Measurements from ENCODE around the gene IL20RA. TPM values are rescaled to one million over a fixed set of nuclear protein-coding genes. Genes with fewer than 3 reads are reported as not detected.

IL20RA gene
- polyA plus RNA-seq, 3 donors: not detected

DNA sequence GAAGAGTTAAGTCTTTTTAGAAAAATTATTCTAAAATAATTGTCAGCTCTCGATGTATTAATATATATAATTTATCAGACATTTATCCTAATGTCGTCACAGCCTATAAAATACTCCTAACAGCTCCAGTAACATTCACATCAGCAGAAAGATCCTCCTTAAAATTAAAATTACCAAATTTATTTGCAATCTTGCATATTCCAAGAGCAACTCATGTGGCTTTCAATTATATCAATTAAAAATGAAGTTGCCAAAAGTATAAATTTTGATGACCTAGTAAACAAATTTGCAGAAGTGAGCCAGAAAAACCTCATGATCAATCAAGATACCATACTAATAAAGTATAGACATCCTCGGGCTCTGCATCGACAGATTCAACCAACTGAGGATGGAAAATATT is 60.2 kb downstream of the IL20RA start:
- Mint-ChIP-seq H3K4me3 (no peak overlapping the region), H3K27ac (no peak overlapping the region), H3K36me3 (no peaks in the 10 kb centered on the region), H3K4me1 (peaks cover 3% of the 10 kb centered on the region), H3K9me3 (peaks cover 0 to 2% (median 0%) of the 10 kb centered on the region in 7 donors), H3K27me3 (ENCODE audit: low read depth in 3 of 3) (peaks cover 31 to 45% (median 37%) of the 10 kb centered on the region in 3 donors)
- no peaks in the 10 kb centered on the region for H3K79me2 ChIP-seq (ENCODE audit: insufficient read depth, low read length)
- H3K4me1 ChIP-seq (ENCODE audit: control insufficient read depth in 1 of 2, insufficient read depth in 2 of 2, low read length in 2 of 2): no peaks in the 10 kb centered on the region
- H2AFZ ChIP-seq (ENCODE audit: insufficient read depth, low read depth, low read length, poor library complexity, severe bottlenecking): no peak overlapping the region
- intact Hi-C loops (cut with micrococcal nuclease): no loop called here
- no CpG with 5 or more reads among the region's 4 CpGs for WGBS (ENCODE audit: insufficient coverage)
- no peak overlapping the region for H3K9ac ChIP-seq (ENCODE audit: insufficient read depth, low read length, poor library complexity, severe bottlenecking)
- TF ChIP-seq, protein P1, sequence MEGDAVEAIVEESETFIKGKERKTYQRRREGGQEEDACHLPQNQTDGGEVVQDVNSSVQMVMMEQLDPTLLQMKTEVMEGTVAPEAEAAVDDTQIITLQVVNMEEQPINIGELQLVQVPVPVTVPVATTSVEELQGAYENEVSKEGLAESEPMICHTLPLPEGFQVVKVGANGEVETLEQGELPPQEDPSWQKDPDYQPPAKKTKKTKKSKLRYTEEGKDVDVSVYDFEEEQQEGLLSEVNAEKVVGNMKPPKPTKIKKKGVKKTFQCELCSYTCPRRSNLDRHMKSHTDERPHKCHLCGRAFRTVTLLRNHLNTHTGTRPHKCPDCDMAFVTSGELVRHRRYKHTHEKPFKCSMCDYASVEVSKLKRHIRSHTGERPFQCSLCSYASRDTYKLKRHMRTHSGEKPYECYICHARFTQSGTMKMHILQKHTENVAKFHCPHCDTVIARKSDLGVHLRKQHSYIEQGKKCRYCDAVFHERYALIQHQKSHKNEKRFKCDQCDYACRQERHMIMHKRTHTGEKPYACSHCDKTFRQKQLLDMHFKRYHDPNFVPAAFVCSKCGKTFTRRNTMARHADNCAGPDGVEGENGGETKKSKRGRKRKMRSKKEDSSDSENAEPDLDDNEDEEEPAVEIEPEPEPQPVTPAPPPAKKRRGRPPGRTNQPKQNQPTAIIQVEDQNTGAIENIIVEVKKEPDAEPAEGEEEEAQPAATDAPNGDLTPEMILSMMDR (IDR thresholded peaks at IDR 0.05): no peak
- H3K4me3 ChIP-seq (replicated peaks in 1 of 3; ENCODE audit: low read depth in 2 of 3, low read length in 3 of 3): no peak overlapping the region
- H3K27me3 ChIP-seq (ENCODE audit: control insufficient read depth in 2 of 2, insufficient read depth in 2 of 2, low read length in 2 of 2): peaks cover 25 to 36% of the 10 kb centered on the region in 2 donors
- DNase-seq: no peak
- no peaks in the 10 kb centered on the region for H4K20me1 ChIP-seq (ENCODE audit: insufficient read depth, low read length)
- H3K9me3 ChIP-seq (replicated peaks in 1 of 2; ENCODE audit: control insufficient read depth in 1 of 2, insufficient read depth in 1 of 2, low read length in 2 of 2): peaks cover 0 to 3% of the 10 kb centered on the region in 2 donors
- no peak overlapping the region for H3K4me2 ChIP-seq (replicated peaks; ENCODE audit: extremely low read depth, low read length, poor library complexity, severe bottlenecking)
- H3K27ac ChIP-seq (ENCODE audit: low read depth in 1 of 2, low read length in 2 of 2): no peak overlapping the region
- H3K36me3 ChIP-seq (replicated peaks in 1 of 2; ENCODE audit: control insufficient read depth in 1 of 2, insufficient read depth in 2 of 2, low read length in 2 of 2): no peaks in the 10 kb centered on the region

DNA sequence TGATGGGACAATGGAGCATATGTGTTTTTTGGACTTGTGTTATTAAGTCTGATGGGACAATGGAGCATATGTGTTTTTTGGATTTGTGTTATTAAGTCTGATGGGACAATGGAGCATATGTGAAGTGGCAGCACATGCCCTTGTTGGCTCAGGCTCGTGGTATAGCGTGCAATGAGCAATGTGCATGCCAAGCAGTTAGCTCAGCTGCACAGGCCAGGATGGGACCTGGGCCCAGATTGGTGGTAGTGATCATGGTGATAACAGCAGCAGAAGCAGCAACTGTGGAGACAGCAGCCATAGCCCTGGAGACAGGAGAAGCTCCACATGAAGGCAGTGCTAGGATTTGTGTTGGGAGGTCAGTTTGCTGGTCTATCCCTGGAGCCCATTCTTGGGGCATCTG is 61.1 kb downstream of the IL20RA start:
- Mint-ChIP-seq H3K9me3 (no peaks in the 10 kb centered on the region), H3K36me3 (no peaks in the 10 kb centered on the region), H3K27me3 (ENCODE audit: low read depth in 3 of 3) (peaks cover 25 to 42% (median 29%) of the 10 kb centered on the region in 3 donors), H3K27ac (no peak overlapping the region), H3K4me1 (no peaks in the 10 kb centered on the region), H3K4me3 (no peak overlapping the region)
- WGBS (ENCODE audit: insufficient coverage): 96% methylated on average over 2 of the region's 2 CpGs
- no peak overlapping the region for H2AFZ ChIP-seq (ENCODE audit: insufficient read depth, low read depth, low read length, poor library complexity, severe bottlenecking)
- intact Hi-C loops (cut with micrococcal nuclease): no loop called here
- no peak overlapping the region for H3K9ac ChIP-seq (ENCODE audit: insufficient read depth, low read length, poor library complexity, severe bottlenecking)
- no peaks in the 10 kb centered on the region for H3K79me2 ChIP-seq (ENCODE audit: insufficient read depth, low read length)
- H3K4me1 ChIP-seq (ENCODE audit: control insufficient read depth in 1 of 2, insufficient read depth in 2 of 2, low read length in 2 of 2): no peaks in the 10 kb centered on the region
- DNase-seq: no peak
- H3K36me3 ChIP-seq (replicated peaks in 1 of 2; ENCODE audit: control insufficient read depth in 1 of 2, insufficient read depth in 2 of 2, low read length in 2 of 2): no peaks in the 10 kb centered on the region
- H3K9me3 ChIP-seq (replicated peaks in 1 of 2; ENCODE audit: control insufficient read depth in 1 of 2, insufficient read depth in 1 of 2, low read length in 2 of 2): no peaks in the 10 kb centered on the region
- no peak overlapping the region for H3K27ac ChIP-seq (ENCODE audit: low read depth in 1 of 2, low read length in 2 of 2)
- TF ChIP-seq, protein P1 (IDR thresholded peaks at IDR 0.05): no peak
- H3K4me2 ChIP-seq (replicated peaks; ENCODE audit: extremely low read depth, low read length, poor library complexity, severe bottlenecking): no peak overlapping the region
- H3K27me3 ChIP-seq (ENCODE audit: control insufficient read depth in 2 of 2, insufficient read depth in 2 of 2, low read length in 2 of 2): peaks cover 16 to 28% of the 10 kb centered on the region in 2 donors
- H3K4me3 ChIP-seq (replicated peaks in 1 of 3; ENCODE audit: low read depth in 2 of 3, low read length in 3 of 3): no peak overlapping the region
- H4K20me1 ChIP-seq (ENCODE audit: insufficient read depth, low read length): no peaks in the 10 kb centered on the region

Data from CD14-positive monocyte (primary cell).